GM12873 (cell line): Measurements from ENCODE around the gene SSPN.
A peak's percentile ranks its signal among the peaks of the same experiment; 100 is the strongest.

Source experiments
- CTCF ChIP-seq: IDR thresholded peaks from 2 replicates; pipeline ENCODE4 v1.5.1; 2012; ENCODE audit warnings: low read depth, mild to moderate bottlenecking, moderate library complexity, low read length, control low read depth; ENCODE audit not compliant: insufficient read depth; ENCODE audit errors: missing control alignments

The SSPN gene

GRCh38 chr12:26195250-26195640, at the start of gene SSPN:
TSS of gene SSPN (plus strand) at chr12:26195573. CDS start at chr12:26195673, 100 bp downstream.
- no peak for TF ChIP-seq CTCF

GRCh38 chr12:26148291-26148690, 47.1 kb upstream of the SSPN start:
- no peak for TF ChIP-seq CTCF

GRCh38 chr12:26149968-26150500, 45.3 kb upstream of the SSPN start:
- TF ChIP-seq CTCF: no peak

GRCh38 chr12:26150736-26151450, 44.5 kb upstream of the SSPN start:
- no peak for TF ChIP-seq CTCF

- no peak for TF ChIP-seq CTCF
These were observed 42.8 kb upstream of the SSPN start for GRCh38 chr12:26152507-26153102.

- peak; percentile 4 for TF ChIP-seq CTCF
These were observed 41.8 kb upstream of the SSPN start for GRCh38 chr12:26153421-26154154.
